Activated T-helper 2 cell treated with anti-CD3 and anti-CD28 coated beads, Interferon-gamma antibody, Interleukin-2, Interleukin-4, amounts not matched to agents 10 μg/mL and 5 μg/mL and 100 μg/mL, durations not matched to agents 14 hours and 24 hours and 36 hours (primary cell): ENCODE results near the gene FASN. TPM values are rescaled to one million over a fixed set of nuclear protein-coding genes. Genes with fewer than 3 reads are reported as not detected.

Experiments
- DNase-seq: peaks from one replicate; pipeline ENCODE4 v3.0.0; 2021; ENCODE audit warnings: low spot score
- H3K27ac Mint-ChIP-seq: one replicate; pipeline ENCODE4 v1.8.0; 2021; ENCODE audit warnings: mixed read lengths
- H3K27me3 Mint-ChIP-seq: one replicate; pipeline ENCODE4 v1.8.0; 2021; ENCODE audit warnings: low read depth, mixed read lengths
- H3K36me3 Mint-ChIP-seq: one replicate; pipeline ENCODE4 v1.8.0; 2021; ENCODE audit warnings: low read depth, mixed read lengths
- H3K4me1 Mint-ChIP-seq: one replicate; pipeline ENCODE4 v1.8.0; 2021; ENCODE audit warnings: low read depth, mixed read lengths
- H3K4me3 Mint-ChIP-seq: one replicate; pipeline ENCODE4 v1.8.0; 2021; ENCODE audit warnings: low read depth, mild to moderate bottlenecking, moderate library complexity, mixed read lengths
- H3K9me3 Mint-ChIP-seq: one replicate; pipeline ENCODE4 v1.8.0; 2021; ENCODE audit warnings: mixed read lengths
- intact Hi-C: fragments of 100-400 bp; cut with micrococcal nuclease; formaldehyde crosslinking; loops from one replicate; pipeline ENCODE4 v1.15.1; 2023
- total RNA-seq: library from RNA; stranded (reverse); gene quantifications from 2 replicates; pipeline ENCODE4 v1.2.3, GENCODE V29; 2022

The FASN gene
- total RNA-seq, 1 donor from 2014 or later = 387 TPM

GRCh38 chr17:82035956-82036633, 61.9 kb downstream of the FASN start:
- no peaks in the 10 kb centered on the region for H3K27me3 Mint-ChIP-seq
- intact Hi-C loops = loop anchor here (10.0 kb wide), 1 partner anchor 379 kb away; the partner anchor contains the start of genes HEXD and OGFOD3
- H3K36me3 Mint-ChIP-seq = peaks cover 18% of the 10 kb centered on the region
- H3K4me3 Mint-ChIP-seq = peak overlapping the region; percentile 75
- H3K4me1 Mint-ChIP-seq = peaks cover 13% of the 10 kb centered on the region
- H3K9me3 Mint-ChIP-seq = no peaks in the 10 kb centered on the region
- DNase-seq = no peak
- H3K27ac Mint-ChIP-seq = no peak overlapping the region

- Mint-ChIP-seq H3K4me1 (peaks cover 13% of the 10 kb centered on the region), H3K9me3 (no peaks in the 10 kb centered on the region), H3K27ac (peak overlapping the region; percentile 2), H3K36me3 (peaks cover 18% of the 10 kb centered on the region), H3K27me3 (no peaks in the 10 kb centered on the region), H3K4me3 (peak overlapping the region; percentile 75)
- DNase-seq = no peak
- intact Hi-C loops = loop anchor here (10.0 kb wide), 1 partner anchor 379 kb away; the partner anchor contains the start of genes HEXD and OGFOD3
Measured at GRCh38 chr17:82035488-82035887, 62.5 kb downstream of the FASN start.

- intact Hi-C loops = loop anchor here (10.0 kb wide), 1 partner anchor 380 kb away; the partner anchor contains the start of genes HEXD and OGFOD3
- DNase-seq = no peak
- H3K27me3 Mint-ChIP-seq = no peaks in the 10 kb centered on the region
- peak overlapping the region; percentile 31 for H3K4me3 Mint-ChIP-seq
- peaks cover 15% of the 10 kb centered on the region for H3K4me1 Mint-ChIP-seq
- H3K27ac Mint-ChIP-seq = no peak overlapping the region
- H3K36me3 Mint-ChIP-seq = peaks cover 22% of the 10 kb centered on the region
- H3K9me3 Mint-ChIP-seq = no peaks in the 10 kb centered on the region
Measured at GRCh38 chr17:82034371-82035011, 63.5 kb downstream of the FASN start.

GRCh38 chr17:82033359-82034085, 64.5 kb downstream of the FASN start:
- no peak for DNase-seq
- peak overlapping the region; percentile 13 for H3K4me3 Mint-ChIP-seq
- H3K9me3 Mint-ChIP-seq = no peaks in the 10 kb centered on the region
- peaks cover 22% of the 10 kb centered on the region for H3K36me3 Mint-ChIP-seq
- intact Hi-C loops = loop anchor here (10.0 kb wide), 1 partner anchor 381 kb away; the partner anchor contains the start of genes HEXD and OGFOD3
- no peaks in the 10 kb centered on the region for H3K27me3 Mint-ChIP-seq
- no peak overlapping the region for H3K27ac Mint-ChIP-seq
- peaks cover 12% of the 10 kb centered on the region for H3K4me1 Mint-ChIP-seq

GRCh38 chr17:82031885-82032627, 66.0 kb downstream of the FASN start:
- intact Hi-C loops = loop anchor here (10.0 kb wide), 1 partner anchor 383 kb away; the partner anchor contains the start of genes HEXD and OGFOD3
- Mint-ChIP-seq H3K9me3 (no peaks in the 10 kb centered on the region), H3K27ac (no peak overlapping the region), H3K4me1 (peaks cover 7% of the 10 kb centered on the region), H3K36me3 (peaks cover 22% of the 10 kb centered on the region), H3K4me3 (peak overlapping the region; percentile 72), H3K27me3 (no peaks in the 10 kb centered on the region)
- DNase-seq = peak; percentile 44

- intact Hi-C loops = loop anchor here (10.0 kb wide), 1 partner anchor 383 kb away; the partner anchor contains the start of genes HEXD and OGFOD3
- no peak for DNase-seq
- Mint-ChIP-seq H3K9me3 (no peaks in the 10 kb centered on the region), H3K27me3 (no peaks in the 10 kb centered on the region), H3K36me3 (peaks cover 22% of the 10 kb centered on the region), H3K4me1 (peaks cover 7% of the 10 kb centered on the region), H3K4me3 (peak within 1 kb of the TSS; percentile 86), H3K27ac (peak within 1 kb of the TSS; percentile 84)
Measured at GRCh38 chr17:82031303-82031884, 66.6 kb downstream of the FASN start, which contains the start of gene RAC3. Gene RAC3, plus strand, starts transcription at chr17:82031678. Its CDS starts 84 bp downstream, at chr17:82031762.

GRCh38 chr17:82030470-82031302, 67.3 kb downstream of the FASN start:
- intact Hi-C loops = loop anchor here (1.0 to 10.0 kb wide), 2 partner anchors 124 to 384 kb away; partner anchors contain the start of genes HEXD and OGFOD3
- H3K27ac Mint-ChIP-seq = peak overlapping the region; percentile 84

GRCh38 chr17:82029990-82030469, 68.0 kb downstream of the FASN start:
- H3K36me3 Mint-ChIP-seq = peaks cover 10% of the 10 kb centered on the region
- H3K27ac Mint-ChIP-seq = no peak overlapping the region
- H3K4me1 Mint-ChIP-seq = peaks cover 5% of the 10 kb centered on the region
- H3K27me3 Mint-ChIP-seq = no peaks in the 10 kb centered on the region
- no peak overlapping the region for H3K4me3 Mint-ChIP-seq
- intact Hi-C loops = loop anchor here (1.0 to 10.0 kb wide), 3 partner anchors 124 to 385 kb away; partner anchors contain the start of genes HEXD and OGFOD3
- no peak for DNase-seq
- no peaks in the 10 kb centered on the region for H3K9me3 Mint-ChIP-seq

More at GRCh38 chr17:82030470-82031302, 67.3 kb downstream of the FASN start:
- Mint-ChIP-seq H3K4me1 (peaks cover 9% of the 10 kb centered on the region), H3K27me3 (no peaks in the 10 kb centered on the region), H3K9me3 (no peaks in the 10 kb centered on the region), H3K4me3 (peak overlapping the region; percentile 86), H3K36me3 (peaks cover 17% of the 10 kb centered on the region)
- DNase-seq = peak; percentile 81

GRCh38 chr17:82029391-82029790, 68.6 kb downstream of the FASN start:
- Mint-ChIP-seq H3K36me3 (peaks cover 8% of the 10 kb centered on the region), H3K27ac (no peak overlapping the region), H3K4me3 (peak overlapping the region; percentile 66), H3K27me3 (no peaks in the 10 kb centered on the region), H3K9me3 (no peaks in the 10 kb centered on the region), H3K4me1 (peaks cover 5% of the 10 kb centered on the region)
- intact Hi-C loops = loop anchor here (10.0 kb wide), 1 partner anchor 205 kb away; no protein-coding TSS in a partner anchor
- DNase-seq = no peak

- DNase-seq = no peak
- Mint-ChIP-seq H3K27ac (no peak overlapping the region), H3K27me3 (no peaks in the 10 kb centered on the region), H3K36me3 (peaks cover 4% of the 10 kb centered on the region), H3K9me3 (no peaks in the 10 kb centered on the region), H3K4me3 (no peak overlapping the region), H3K4me1 (peaks cover 9% of the 10 kb centered on the region)
- intact Hi-C loops = loop anchor here (10.0 kb wide), 1 partner anchor 206 kb away; no protein-coding TSS in a partner anchor
Measured at GRCh38 chr17:82028966-82029365, 69.1 kb downstream of the FASN start.
